Heart right ventricle (tissue), 16 donors: ENCODE results near the gene TMEM191C. TPM values are rescaled to one million over a fixed set of nuclear protein-coding genes. Genes with fewer than 3 reads are reported as not detected.
A peak's percentile ranks its signal among the peaks of the same experiment; 100 is the strongest.
"Not testable (repeated sequence)": the region's sequence is repeated elsewhere in the genome, so short reads cannot be mapped to it uniquely, and the experiment has no call there.

ENCODE experiments used
- ATAC-seq, 8 donors: fragments of 200-7000 bp; cut with Tn5 transposase; one replicate each; pipeline ENCODE4 v1.9.1; 2020; ENCODE audit warnings: mild to moderate bottlenecking in 8 of 8, moderate library complexity in 8 of 8, moderate number of reproducible peaks in 1 of 8
- DNase-seq, 2 donors: peaks; one replicate each; pipeline ENCODE4 v3.0.0-alpha.2; 2020
- H3K27ac ChIP-seq, 10 donors: fragments of 200-600 bp; sonication (generic) in 2 of 10; one replicate each; pipeline versions ENCODE4 v1.5.0 to v1.8.0; 2020 to 2022; ENCODE audit warnings: mild to moderate bottlenecking in 3 of 10
- H3K27me3 ChIP-seq, 7 donors: fragments of 200-600 bp; one replicate each; pipeline ENCODE4 v1.8.0; 2021 to 2022; ENCODE audit warnings: mild to moderate bottlenecking in 2 of 7
- H3K36me3 ChIP-seq, 9 donors: fragments of 200-600 bp; sonication (generic) in 1 of 9; one replicate each; pipeline versions ENCODE4 v1.5.0 to v1.8.0; 2020 to 2022; ENCODE audit warnings: mild to moderate bottlenecking in 2 of 9
- H3K4me1 ChIP-seq, 9 donors: fragments of 200-600 bp; sonication (generic) in 1 of 9; one replicate each; pipeline versions ENCODE4 v1.5.0 to v1.8.0; 2020 to 2022; ENCODE audit warnings: mild to moderate bottlenecking in 4 of 9
- H3K4me3 ChIP-seq, 10 donors: fragments of 200-600 bp; sonication (generic) in 2 of 10; one replicate each; pipeline versions ENCODE4 v1.5.0 to v1.8.0; 2020 to 2022; ENCODE audit warnings: mild to moderate bottlenecking in 7 of 10, moderate library complexity in 2 of 10
- H3K9me3 ChIP-seq, 11 donors: fragments of 200-600 bp in 10 of 11; sonication (generic) in 2 of 11; one replicate each; pipeline versions ENCODE4 v1.5.0 to v1.8.0; 2013 to 2022; ENCODE audit warnings: mild to moderate bottlenecking in 2 of 11, control low read depth in 1 of 11, moderate library complexity in 1 of 11
- WGBS, 2 donors: extraction: QIAGEN DNeasy Blood & Tissue Kit; methylation state at CpG; one replicate each; pipeline ENCODE4 v1.1.7; 2013; ENCODE audit warnings: inconsistent platforms in 1 of 2; 5-methylcytosine and 5-hydroxymethylcytosine counted together
- intact Hi-C, 10 donors: fragments of 100-400 bp; cut with DNase I; formaldehyde crosslinking; loops; one replicate each; pipeline versions ENCODE4 v1.11.1 to v1.14.2; 2022
- polyA plus RNA-seq, 2 donors: library from polyadenylated mRNA; stranded (reverse); fragments of 200-250 nt; gene quantifications; one replicate each; pipeline ENCODE4 v1.2.3, GENCODE V29; 2013
- total RNA-seq, 10 donors: library from RNA; stranded (reverse); fragmentation: NEBNext Ultra II Directional in 3 of 10; extraction: Animal tissue kit (Norgen Biotek cat#: 25700) in 3 of 10; gene quantifications; one replicate each; pipeline versions ENCODE4 v1.2.1 to v1.2.4, GENCODE V29; 2021 to 2023
- donor health status: Arrhythmogenic right ventricular cardiomyopathy.
- donor health status: ischemic (EF 13 %, LVEDD 7.1; RV severe dilation, severe dysfunction).
- donor health status: healthy with polysubstance abuse.
- donor health status: DM: no; HTN: yes; CAD: no.
- donor health status: DM: no; HTN: no; CAD: no.
- donor health status: ischemic (EF 25% LVEDD 6.9; RV normal size, moderate dysfunction).
- donor health status: ischemic (EF 25% LVEDD 5.7; RV mildly dilated, moderate dysfunction).
- donor health status: healthy.
- donor health status: DM: yes; HTN: yes; CAD: no.
- donor health status: Ischemic cardiomyopathy.
- donor health status: ischemic (EF 35%, LVEDD 5.7; RV mildly dilated, moderate dysfunction).
- donor health status: nonischemic (EF 11% LVEDD 7.7; RV severe dilation, severe dysfunction).
- donor health status: DM: yes; HTN: yes; CAD: no.
- donor health status: PGD.
- donor health status: ischemic (EF 29% LVEDD 5.4; RV normal size, mild dysfunction).
- donor health status: nonischemic (EF 23%, LVEDD 6.1; RV moderate dilation, normal function).

TMEM191C gene
- total and polyA plus RNA-seq, 12 donors, result 0.26 to 1.8 (median 0.85) TPM; not detected in 2

GRCh38 chr22:21487723-21488122 is 20.5 kb downstream of the TMEM191C start:
- H3K27ac ChIP-seq, H3K27me3 ChIP-seq, DNase-seq, H3K9me3 ChIP-seq, H3K4me3 ChIP-seq, ATAC-seq, H3K4me1 ChIP-seq, intact Hi-C loops, H3K36me3 ChIP-seq: not testable (repeated sequence)
- WGBS, 2 donors, result 96 to 99% methylated on average over 7 of the region's 17 CpGs

GRCh38 chr22:21489149-21489680 is 22.0 kb downstream of the TMEM191C start:
- ATAC-seq, DNase-seq, intact Hi-C loops, H3K4me1 ChIP-seq, H3K36me3 ChIP-seq, H3K27me3 ChIP-seq, H3K27ac ChIP-seq, H3K4me3 ChIP-seq, H3K9me3 ChIP-seq: not testable (repeated sequence)
- 27 to 58% methylated on average over 2 to 3 of the region's 11 CpGs for WGBS, 2 donors

GRCh38 chr22:21490556-21490955 is 23.4 kb downstream of the TMEM191C start:
- H3K27me3 ChIP-seq, intact Hi-C loops, H3K36me3 ChIP-seq, H3K9me3 ChIP-seq, H3K4me3 ChIP-seq, DNase-seq, ATAC-seq, H3K27ac ChIP-seq, H3K4me1 ChIP-seq: not testable (repeated sequence)
- WGBS, 2 donors, result 91 to 99% methylated on average over 4 of the region's 6 CpGs

- intact Hi-C loops, H3K9me3 ChIP-seq, H3K36me3 ChIP-seq, DNase-seq, H3K27me3 ChIP-seq, H3K4me3 ChIP-seq, H3K27ac ChIP-seq, H3K4me1 ChIP-seq: not testable (repeated sequence)
- no CpG with 5 or more reads among the region's 8 CpGs for WGBS, 2 donors
- ATAC-seq, result peak; percentile 30 to 68 (median 61)
Measured at GRCh38 chr22:21492271-21492670, 25.1 kb downstream of the TMEM191C start.

GRCh38 chr22:21493789-21494782 is 26.9 kb downstream of the TMEM191C start:
- peak; percentile 71 to 90 (median 84) for ATAC-seq
- H3K27me3 ChIP-seq, DNase-seq, H3K36me3 ChIP-seq, H3K9me3 ChIP-seq, H3K4me1 ChIP-seq, H3K4me3 ChIP-seq, H3K27ac ChIP-seq, intact Hi-C loops: not testable (repeated sequence)
- no CpG with 5 or more reads among the region's 23 CpGs for WGBS, 2 donors

GRCh38 chr22:21497984-21498383 is 30.8 kb downstream of the TMEM191C start:
- H3K27me3 ChIP-seq, DNase-seq, intact Hi-C loops, H3K9me3 ChIP-seq, H3K4me1 ChIP-seq, H3K4me3 ChIP-seq, H3K36me3 ChIP-seq, H3K27ac ChIP-seq: not testable (repeated sequence)
- WGBS, 2 donors, result no CpG with 5 or more reads among the region's 4 CpGs
- ATAC-seq, result peak; percentile 76 to 89 (median 84)

GRCh38 chr22:21498489-21498888 is 31.3 kb downstream of the TMEM191C start:
- H3K4me1 ChIP-seq, H3K27ac ChIP-seq, H3K36me3 ChIP-seq, intact Hi-C loops, H3K9me3 ChIP-seq, H3K27me3 ChIP-seq, DNase-seq, H3K4me3 ChIP-seq: not testable (repeated sequence)
- ATAC-seq, result peak in 1 of 8 donors; percentile 22
- no CpG with 5 or more reads among the region's 7 CpGs for WGBS, 2 donors

GRCh38 chr22:21499623-21500506 is 32.7 kb downstream of the TMEM191C start:
- H3K4me3 ChIP-seq, H3K27me3 ChIP-seq, DNase-seq, H3K36me3 ChIP-seq, intact Hi-C loops, H3K27ac ChIP-seq, ATAC-seq, H3K9me3 ChIP-seq, H3K4me1 ChIP-seq: not testable (repeated sequence)
- WGBS, 2 donors, result no CpG with 5 or more reads among the region's 16 CpGs

- H3K27ac ChIP-seq, H3K9me3 ChIP-seq, H3K4me3 ChIP-seq, H3K4me1 ChIP-seq, H3K27me3 ChIP-seq, H3K36me3 ChIP-seq, DNase-seq, intact Hi-C loops: not testable (repeated sequence)
- peak in 6 of 8 donors; percentile 50 to 81 (median 70) for ATAC-seq
- no CpG with 5 or more reads among the region's 9 CpGs for WGBS, 2 donors
Measured at GRCh38 chr22:21510397-21510796, 43.2 kb downstream of the TMEM191C start.

- 93 to 100% methylated on average over 3 to 5 of the region's 11 CpGs for WGBS, 2 donors
- H3K27me3 ChIP-seq, DNase-seq, H3K9me3 ChIP-seq, H3K27ac ChIP-seq, H3K4me3 ChIP-seq, H3K36me3 ChIP-seq, H3K4me1 ChIP-seq, intact Hi-C loops: not testable (repeated sequence)
- peak in 3 of 8 donors; percentile 14 to 26 (median 20) for ATAC-seq
Measured at GRCh38 chr22:21512022-21512421, 44.8 kb downstream of the TMEM191C start.

- H3K27ac ChIP-seq, H3K36me3 ChIP-seq, H3K9me3 ChIP-seq, H3K27me3 ChIP-seq, H3K4me1 ChIP-seq, H3K4me3 ChIP-seq, DNase-seq, intact Hi-C loops: not testable (repeated sequence)
- 44% methylated on average over 1 of the region's 12 CpGs; no CpG with 5 or more reads in 1 of the 2 donors for WGBS, 2 donors
- ATAC-seq, result peak in 6 of 8 donors; percentile 14 to 49 (median 34)
Measured at GRCh38 chr22:21514117-21514516, 46.9 kb downstream of the TMEM191C start.
